Activated T-helper 9 cell treated with anti-CD3 and anti-CD28 coated beads, Interleukin-2, amount 50 U/mL, for 16 hours (primary cell): Measurements from ENCODE around the gene ZNF681.
"Not testable (repeated sequence)": the region's sequence is repeated elsewhere in the genome, so short reads cannot be mapped to it uniquely, and the experiment has no call there.

Experiments used
- DNase-seq: peaks from one replicate; pipeline ENCODE4 v3.0.0-alpha.2; 2020; ENCODE audit warnings: low read depth

The ZNF681 gene

GRCh38 chr19:23774106-23774505 lies 15.4 kb upstream of the ZNF681 start:
- DNase-seq, result no peak

- DNase-seq, result no peak
These were observed 14.0 kb upstream of the ZNF681 start for GRCh38 chr19:23772675-23773063.

GRCh38 chr19:23771761-23772674 lies 13.3 kb upstream of the ZNF681 start:
- DNase-seq, result no peak

GRCh38 chr19:23771316-23771715 lies 12.6 kb upstream of the ZNF681 start:
- no peak for DNase-seq

GRCh38 chr19:23770672-23771250 lies 12.1 kb upstream of the ZNF681 start:
- DNase-seq, result no peak

GRCh38 chr19:23769691-23770468 lies 11.2 kb upstream of the ZNF681 start:
- no peak for DNase-seq

- DNase-seq, result no peak
These were observed 8.3 kb upstream of the ZNF681 start for GRCh38 chr19:23766951-23767350.

GRCh38 chr19:23764781-23765180 lies 6.1 kb upstream of the ZNF681 start:
- no peak for DNase-seq

GRCh38 chr19:23762884-23763711 lies 4.4 kb upstream of the ZNF681 start:
- DNase-seq, result peak; percentile 80

- no peak for DNase-seq
These were observed 3.8 kb upstream of the ZNF681 start for GRCh38 chr19:23762548-23762883.

- DNase-seq, result not testable (repeated sequence)
These were observed 1.6 kb upstream of the ZNF681 start for GRCh38 chr19:23760326-23760725.

- not testable (repeated sequence) for DNase-seq
These were observed 15.0 kb downstream of the ZNF681 start for GRCh38 chr19:23743633-23744232.

- DNase-seq, result not testable (repeated sequence)
These were observed 27.8 kb downstream of the ZNF681 start for GRCh38 chr19:23730729-23731465.

GRCh38 chr19:23724161-23724560 lies 34.5 kb downstream of the ZNF681 start:
- DNase-seq, result not testable (repeated sequence)

GRCh38 chr19:23718802-23719201 lies 39.9 kb downstream of the ZNF681 start:
- DNase-seq, result no peak

GRCh38 chr19:23716792-23717191 lies 41.9 kb downstream of the ZNF681 start:
- DNase-seq, result no peak

- no peak for DNase-seq
These were observed 49.3 kb downstream of the ZNF681 start for GRCh38 chr19:23709347-23709746.

GRCh38 chr19:23706657-23707056 lies 52.0 kb downstream of the ZNF681 start:
- no peak for DNase-seq

GRCh38 chr19:23699521-23699860 lies 59.2 kb downstream of the ZNF681 start:
- DNase-seq, result no peak

GRCh38 chr19:23698711-23699520 lies 59.8 kb downstream of the ZNF681 start:
- DNase-seq, result no peak
